Nucleus accumbens (tissue), 56 donors: ENCODE data around the gene CXCL1.

Source experiments
- DNase-seq, 56 donors: peaks; one replicate each; lab custom pipeline; 2025; lab: John Stamatoyannopoulos, UW

The CXCL1 gene

DNA sequence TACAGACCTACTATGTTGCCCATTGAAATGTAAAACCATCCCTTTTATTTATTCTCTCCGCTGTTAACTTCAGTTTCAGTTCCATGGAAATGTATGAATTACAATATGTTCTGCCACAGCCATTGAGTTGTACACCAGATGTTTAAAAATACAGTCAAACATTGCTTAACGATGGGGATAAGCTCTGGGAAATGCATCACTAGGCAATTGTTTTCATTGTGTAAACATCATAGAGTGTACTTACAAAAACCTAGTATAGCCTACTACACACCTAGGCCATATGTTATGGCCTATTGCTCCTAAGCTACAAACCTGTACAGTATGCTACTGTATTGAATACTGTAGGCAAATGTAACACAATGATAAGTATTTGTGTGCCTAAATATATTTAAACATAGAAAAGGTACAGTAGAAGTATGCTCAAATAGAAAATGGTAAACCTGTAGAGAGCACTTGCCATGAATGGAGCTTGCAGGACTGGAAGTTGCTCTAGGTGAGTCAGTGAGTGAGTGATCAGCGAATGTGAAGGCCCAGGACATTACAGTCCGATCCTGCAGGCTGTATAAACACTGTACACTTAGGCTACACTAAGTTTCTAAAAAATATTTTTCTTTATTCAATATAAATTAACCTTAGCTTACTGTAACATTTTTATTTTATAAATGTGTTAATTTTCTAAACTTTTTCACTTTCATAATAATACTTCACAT, 18.8 kb upstream of the CXCL1 start:
- no peak for DNase-seq

- DNase-seq: no peak
These were observed 17.9 kb upstream of the CXCL1 start for GRCh38 chr4:73851293-73851692.

GRCh38 chr4:73852771-73853170, 16.4 kb upstream of the CXCL1 start:
- DNase-seq: no peak

GRCh38 chr4:73853246-73853704, 15.9 kb upstream of the CXCL1 start, which contains the start of gene PF4V1:
Gene PF4V1 (plus strand): TSS chr4:73853296. CDS start chr4:73853363, 67 bp downstream.
- no peak for DNase-seq

- no peak for DNase-seq
These were observed 15.3 kb upstream of the CXCL1 start for GRCh38 chr4:73853718-73854473.

DNA sequence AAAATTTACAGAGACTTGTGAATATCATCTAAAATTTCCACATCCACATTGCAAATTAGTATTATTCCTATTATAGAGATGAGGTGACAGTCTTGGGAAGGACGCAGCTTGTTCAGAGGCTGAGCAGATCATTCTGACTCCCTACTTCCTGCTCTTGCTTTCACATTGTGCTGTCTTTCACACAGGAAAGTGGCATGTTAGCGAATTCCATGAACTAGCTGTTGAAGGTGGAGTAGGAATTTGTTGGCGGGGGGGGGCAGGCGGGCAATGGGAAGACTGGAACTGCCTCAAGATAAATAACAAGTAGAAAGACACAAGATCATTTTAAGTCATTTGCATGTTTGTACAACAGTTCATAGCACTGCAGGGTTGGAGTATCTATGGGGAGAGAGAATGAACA, 13.8 kb upstream of the CXCL1 start:
- no peak for DNase-seq

DNA sequence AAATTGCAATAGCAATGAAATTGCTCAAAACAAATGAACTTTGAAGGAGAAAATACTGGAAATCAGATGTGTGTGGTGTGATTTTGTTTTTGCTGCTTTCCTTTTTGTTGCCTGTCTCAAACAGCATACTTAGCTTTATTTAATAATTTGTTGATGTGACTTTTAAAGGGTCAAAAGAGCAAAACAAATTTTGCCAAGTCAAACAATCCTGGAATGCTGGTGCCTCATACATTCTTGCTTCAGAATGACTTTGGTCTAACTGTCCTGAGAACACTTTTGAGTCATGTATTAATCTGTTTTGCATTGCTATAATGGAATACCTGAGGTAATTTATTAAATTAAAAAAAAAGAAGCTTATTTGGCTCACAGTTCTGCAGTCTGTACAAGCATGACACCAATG, 12.7 kb upstream of the CXCL1 start:
- DNase-seq: no peak

DNA sequence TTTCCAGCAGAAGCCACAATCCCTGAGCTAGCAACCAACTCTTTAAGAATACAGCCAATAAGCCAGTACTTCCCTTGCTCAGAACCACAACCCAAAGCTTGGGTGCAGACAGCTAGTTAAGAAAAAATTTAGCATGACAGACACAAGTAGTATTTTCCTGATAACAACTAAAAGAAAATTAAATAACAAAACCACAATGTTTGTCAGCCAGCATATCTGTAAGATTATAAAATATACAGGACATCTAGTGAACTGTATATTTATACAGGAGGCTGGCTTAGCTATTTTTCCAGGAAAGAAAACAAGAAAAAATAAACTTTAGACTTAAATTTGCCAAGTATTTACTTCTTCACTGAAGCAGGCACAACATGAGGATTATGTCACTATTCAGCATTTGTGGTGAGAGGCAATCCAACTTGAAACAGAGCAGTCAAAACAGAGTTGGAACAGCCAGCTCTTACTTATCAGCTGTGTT, 9.5 kb upstream of the CXCL1 start:
- no peak for DNase-seq

- DNase-seq: no peak
These were observed 9.0 kb upstream of the CXCL1 start for GRCh38 chr4:73860181-73860580.

- no peak for DNase-seq
These were observed 8.3 kb upstream of the CXCL1 start for GRCh38 chr4:73860917-73861316.

- no peak for DNase-seq
These were observed 6.9 kb upstream of the CXCL1 start for GRCh38 chr4:73862322-73862721.

- DNase-seq: no peak
These were observed 4.8 kb upstream of the CXCL1 start for GRCh38 chr4:73864365-73864764.

GRCh38 chr4:73864961-73865360, 4.2 kb upstream of the CXCL1 start:
- no peak for DNase-seq

DNA sequence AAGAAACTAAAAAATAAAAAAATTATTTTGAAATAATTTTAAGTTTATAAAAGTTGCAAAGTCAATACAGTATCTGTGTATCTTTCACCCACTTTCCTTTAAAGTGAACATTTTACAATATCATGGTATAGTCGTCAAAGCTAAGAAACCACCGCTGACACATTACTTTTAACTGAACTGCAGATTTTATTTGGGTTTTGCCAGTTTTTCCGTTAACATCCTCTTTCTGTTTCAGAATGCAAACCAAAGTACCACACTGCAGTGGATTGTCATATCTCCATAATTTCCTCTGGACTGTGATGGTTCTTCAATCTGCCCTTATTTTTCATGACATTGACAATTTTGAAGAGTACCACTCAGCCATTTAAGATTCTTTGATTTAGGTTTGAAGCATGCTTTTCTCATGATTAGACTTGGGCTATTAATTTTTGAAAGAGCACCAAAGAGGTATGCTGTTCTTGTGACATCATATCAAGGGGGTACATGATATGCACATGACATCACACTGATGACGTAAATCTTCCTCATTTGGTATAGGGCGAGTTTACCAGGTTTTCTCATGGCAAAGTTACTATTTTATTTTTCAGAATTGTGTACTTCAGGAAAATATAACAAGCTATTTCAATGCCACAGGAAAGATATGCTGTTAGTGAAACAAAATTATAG, 3.6 kb upstream of the CXCL1 start:
- no peak for DNase-seq

DNA sequence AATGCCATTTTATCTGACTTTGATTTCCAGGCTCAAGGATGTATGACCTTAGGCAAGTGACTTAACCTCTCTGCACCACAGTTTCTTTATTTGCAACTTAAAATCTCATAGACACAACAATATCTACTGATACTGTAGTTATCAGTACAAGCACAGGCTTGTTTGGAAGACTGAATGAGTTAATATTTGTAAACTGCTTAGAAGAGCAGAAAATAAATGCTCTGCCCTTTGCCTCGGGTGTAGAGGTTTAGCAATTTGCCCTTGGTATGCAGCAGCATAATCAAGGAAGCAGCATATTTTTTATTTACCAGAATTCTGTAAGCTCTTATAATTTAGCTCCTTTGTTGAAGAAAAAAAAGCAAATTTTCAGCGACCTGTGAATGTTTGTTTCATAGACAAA, 2.9 kb upstream of the CXCL1 start:
- DNase-seq: no peak

DNA sequence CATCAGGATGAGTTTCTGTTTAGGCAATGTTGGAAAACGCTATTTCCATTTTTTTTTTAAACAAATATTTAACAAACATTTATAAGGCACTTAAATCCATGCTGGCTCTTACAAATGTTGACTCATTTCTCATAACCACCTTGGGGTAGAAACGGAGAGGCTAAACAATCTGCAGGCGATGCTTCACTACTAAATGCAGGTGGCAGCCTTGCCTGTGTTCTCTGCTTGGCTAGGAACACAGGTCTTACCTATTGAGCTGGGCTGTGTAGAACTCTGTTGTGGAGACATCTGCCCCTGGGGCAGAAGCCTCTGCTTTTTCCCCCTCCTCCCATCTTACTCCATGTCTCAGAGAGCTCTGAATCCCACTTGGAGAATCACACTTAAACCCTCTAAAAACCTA, 1.4 kb upstream of the CXCL1 start:
- DNase-seq: no peak

DNA sequence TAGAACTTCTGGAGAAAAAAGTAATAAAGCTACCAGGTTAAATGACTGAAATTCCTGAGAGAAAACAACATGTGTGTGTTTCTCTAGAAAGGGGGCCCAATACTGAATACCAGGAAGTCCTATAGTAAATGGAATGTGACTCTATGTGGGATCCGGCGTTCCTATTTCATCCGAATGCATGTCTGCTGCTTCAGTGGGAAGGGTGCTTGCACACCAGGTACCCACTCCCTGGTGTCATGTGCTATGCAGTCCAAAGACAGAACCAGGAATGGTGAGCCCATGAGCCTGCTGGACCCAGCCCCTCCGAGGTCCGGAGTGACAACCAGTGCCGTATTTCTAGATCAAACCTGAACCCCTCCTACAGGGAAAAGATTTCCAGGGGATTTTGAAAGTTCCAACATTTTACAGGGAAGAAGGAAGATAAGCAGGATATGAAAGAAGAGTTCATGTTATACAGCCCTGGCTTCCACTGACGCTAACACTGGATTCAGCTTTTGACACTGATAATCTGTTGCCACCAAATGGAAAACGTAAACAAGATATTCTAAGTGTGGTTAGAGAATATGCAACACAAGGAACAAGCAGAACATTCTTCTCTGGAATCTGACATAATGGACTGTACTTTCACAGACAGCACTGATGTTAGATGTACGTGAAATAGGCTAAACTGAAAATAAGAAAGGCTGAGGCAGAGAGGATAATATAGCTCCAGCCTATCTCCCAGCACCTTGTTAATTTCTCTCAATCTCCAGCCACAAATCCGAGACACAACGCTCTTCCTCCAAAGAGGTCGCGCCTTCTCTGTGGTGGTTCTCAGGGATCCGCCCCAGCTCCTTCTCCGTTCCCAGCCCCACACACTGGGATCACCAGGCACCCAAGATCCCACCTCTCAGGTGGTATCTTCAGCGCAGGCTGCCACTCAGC, 725 bp upstream of the CXCL1 start:
- no peak for DNase-seq

DNA sequence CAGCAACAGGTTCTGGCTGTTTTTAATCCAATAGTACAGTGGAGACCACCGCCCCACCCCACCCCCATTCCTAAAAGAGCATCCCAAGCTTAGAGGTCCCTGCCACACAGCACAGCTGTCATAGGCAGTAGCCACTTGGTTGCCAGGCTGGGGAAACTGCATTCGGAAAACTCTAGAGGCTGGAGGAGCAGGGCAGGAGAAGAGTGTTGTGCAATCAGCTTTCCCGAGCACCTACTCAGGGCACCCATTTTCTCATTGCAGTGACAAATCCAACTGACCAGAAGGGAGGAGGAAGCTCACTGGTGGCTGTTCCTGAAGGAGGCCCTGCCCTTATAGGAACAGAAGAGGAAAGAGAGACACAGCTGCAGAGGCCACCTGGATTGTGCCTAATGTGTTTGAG, 1.1 kb downstream of the CXCL1 start:
- no peak for DNase-seq

DNA sequence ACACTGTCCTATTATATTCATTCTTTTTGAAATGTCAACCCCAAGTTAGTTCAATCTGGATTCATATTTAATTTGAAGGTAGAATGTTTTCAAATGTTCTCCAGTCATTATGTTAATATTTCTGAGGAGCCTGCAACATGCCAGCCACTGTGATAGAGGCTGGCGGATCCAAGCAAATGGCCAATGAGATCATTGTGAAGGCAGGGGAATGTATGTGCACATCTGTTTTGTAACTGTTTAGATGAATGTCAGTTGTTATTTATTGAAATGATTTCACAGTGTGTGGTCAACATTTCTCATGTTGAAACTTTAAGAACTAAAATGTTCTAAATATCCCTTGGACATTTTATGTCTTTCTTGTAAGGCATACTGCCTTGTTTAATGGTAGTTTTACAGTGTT, 1.6 kb downstream of the CXCL1 start:
- DNase-seq: no peak
